GM23248 (cell line): ENCODE measurements around the gene CCT7.

Source experiments
- EZH2 ChIP-seq: fragments of 200-600 bp; sonication (generic); IDR thresholded peaks from 2 replicates; pipeline ENCODE4 v1.6.1; 2018; ENCODE audit warnings: antibody characterized with exemption, mild to moderate bottlenecking; ENCODE audit not compliant: insufficient read depth, poor library complexity, severe bottlenecking
- EZH2phosphoT487 ChIP-seq: fragments of 200-600 bp; sonication (generic); IDR thresholded peaks from 2 replicates; pipeline ENCODE4 v1.6.1; 2018; ENCODE audit warnings: antibody characterized with exemption, moderate library complexity, mild to moderate bottlenecking, low read depth; ENCODE audit not compliant: insufficient read depth

- TF ChIP-seq EZH2 (no peak), EZH2phosphoT487 (no peak)
Measured at GRCh38 chr2:73254343-73255006, 20.4 kb downstream of the CCT7 start.
